ENCODE measurements around the gene GRM4. TPM values are rescaled to one million over a fixed set of nuclear protein-coding genes. Genes with fewer than 3 reads are reported as not detected.

The GRM4 gene
- total and polyA plus RNA-seq, 2 experiments from 2014 or later, result 0.10 to 0.22 TPM

GRCh38 chr6:34113532-34113931 is 32.4 kb downstream of the GRM4 start:
- in situ Hi-C loops (cut with MboI), result no loop called here
- Histone ChIP-seq H3F3A (ENCODE audit: insufficient read depth) (no peaks in the 10 kb centered on the region), H4K20me1 (ENCODE audit: insufficient read depth) (no peaks in the 10 kb centered on the region), H3K27me3 (replicated peaks; ENCODE audit: insufficient read depth) (peaks cover 11% of the 10 kb centered on the region; the same call in 1 of the 2 replicates), H3K4me1 (ENCODE audit: insufficient read depth) (no peaks in the 10 kb centered on the region), H3K9me2 (ENCODE audit: insufficient read depth) (no peaks in the 10 kb centered on the region), H3K36me3 (ENCODE audit: low read depth) (no peaks in the 10 kb centered on the region), H3K27ac (no peak overlapping the region), H3K4me2 (ENCODE audit: unreplicated experiment) (no peak overlapping the region), H3K9me3 (ENCODE audit: low read depth) (no peaks in the 10 kb centered on the region), H3K79me2 (ENCODE audit: insufficient read depth) (no peaks in the 10 kb centered on the region), H3K4me3 (no peak overlapping the region), H3K9ac (no peak overlapping the region), H2AFZ (no peak overlapping the region)
- 2 to 7% methylated on average over 3 of the region's 3 CpGs for WGBS, 2 experiments (ENCODE audit: low coverage in 1 of 2, low lambda C conversion rate in 2 of 2, missing lambda C conversion rate in 2 of 2)
- DNase-seq, result no peak
- TF ChIP-seq EZH2phosphoT487 (IDR thresholded peaks at IDR 0.05; ENCODE audit: insufficient read depth, low read depth) (no peak), EZH2 (IDR thresholded peaks at IDR 0.05; ENCODE audit: insufficient read depth, poor library complexity, severe bottlenecking) (no peak)

- Histone ChIP-seq H3K9me3 (ENCODE audit: low read depth) (no peaks in the 10 kb centered on the region), H3K9me2 (ENCODE audit: insufficient read depth) (no peaks in the 10 kb centered on the region), H3K4me2 (ENCODE audit: unreplicated experiment) (no peak overlapping the region), H4K20me1 (ENCODE audit: insufficient read depth) (no peaks in the 10 kb centered on the region), H3K27me3 (replicated peaks; ENCODE audit: insufficient read depth) (peaks cover 12% of the 10 kb centered on the region; the same call in 1 of the 2 replicates), H2AFZ (no peak overlapping the region), H3F3A (ENCODE audit: insufficient read depth) (no peaks in the 10 kb centered on the region), H3K79me2 (ENCODE audit: insufficient read depth) (no peaks in the 10 kb centered on the region), H3K4me3 (no peak overlapping the region), H3K9ac (no peak overlapping the region), H3K36me3 (ENCODE audit: low read depth) (no peaks in the 10 kb centered on the region), H3K27ac (no peak overlapping the region), H3K4me1 (ENCODE audit: insufficient read depth) (no peaks in the 10 kb centered on the region)
- in situ Hi-C loops (cut with MboI), result no loop called here
- WGBS, 2 experiments (ENCODE audit: low coverage in 1 of 2, low lambda C conversion rate in 2 of 2, missing lambda C conversion rate in 2 of 2), result 20 to 31% methylated on average over 5 of the region's 5 CpGs
- no peak for DNase-seq
- TF ChIP-seq EZH2 (IDR thresholded peaks at IDR 0.05; ENCODE audit: insufficient read depth, poor library complexity, severe bottlenecking) (no peak), EZH2phosphoT487 (IDR thresholded peaks at IDR 0.05; ENCODE audit: insufficient read depth, low read depth) (no peak)
Observed at GRCh38 chr6:34112126-34112525, 33.8 kb downstream of the GRM4 start.

- Histone ChIP-seq H2AFZ (no peak overlapping the region), H3K27ac (no peak overlapping the region), H3K27me3 (replicated peaks; ENCODE audit: insufficient read depth) (peaks cover 20% of the 10 kb centered on the region; the same call in 1 of the 2 replicates), H3K79me2 (ENCODE audit: insufficient read depth) (no peaks in the 10 kb centered on the region), H3K9ac (no peak overlapping the region), H3K36me3 (ENCODE audit: low read depth) (no peaks in the 10 kb centered on the region), H3K4me3 (no peak overlapping the region), H4K20me1 (ENCODE audit: insufficient read depth) (no peaks in the 10 kb centered on the region), H3K4me2 (ENCODE audit: unreplicated experiment) (no peak overlapping the region), H3K9me2 (ENCODE audit: insufficient read depth) (no peaks in the 10 kb centered on the region), H3K9me3 (ENCODE audit: low read depth) (no peaks in the 10 kb centered on the region), H3F3A (ENCODE audit: insufficient read depth) (no peaks in the 10 kb centered on the region), H3K4me1 (ENCODE audit: insufficient read depth) (no peaks in the 10 kb centered on the region)
- WGBS, 2 experiments (ENCODE audit: low coverage in 1 of 2, low lambda C conversion rate in 2 of 2, missing lambda C conversion rate in 2 of 2), result 46 to 49% methylated on average over 6 of the region's 6 CpGs
- in situ Hi-C loops (cut with MboI), result no loop called here
- no peak for DNase-seq
- TF ChIP-seq EZH2phosphoT487 (IDR thresholded peaks at IDR 0.05; ENCODE audit: insufficient read depth, low read depth) (no peak), EZH2 (IDR thresholded peaks at IDR 0.05; ENCODE audit: insufficient read depth, poor library complexity, severe bottlenecking) (no peak)
Observed at GRCh38 chr6:34110610-34111009, 35.3 kb downstream of the GRM4 start.

GRCh38 chr6:34108176-34108575 is 37.7 kb downstream of the GRM4 start:
- 61 to 67% methylated on average over 9 of the region's 9 CpGs for WGBS, 2 experiments (ENCODE audit: low coverage in 1 of 2, low lambda C conversion rate in 2 of 2, missing lambda C conversion rate in 2 of 2)
- no peaks in the 10 kb centered on the region for H3K79me2 ChIP-seq (ENCODE audit: insufficient read depth)
- H3K9me3 ChIP-seq (ENCODE audit: low read depth), result no peaks in the 10 kb centered on the region
- no peak overlapping the region for H3K27ac ChIP-seq
- in situ Hi-C loops (cut with MboI), result no loop called here
- no peaks in the 10 kb centered on the region for H4K20me1 ChIP-seq (ENCODE audit: insufficient read depth)
- no peak overlapping the region for H3K4me3 ChIP-seq
- no peak overlapping the region for H2AFZ ChIP-seq
- DNase-seq, result no peak
- no peaks in the 10 kb centered on the region for H3K9me2 ChIP-seq (ENCODE audit: insufficient read depth)
- H3F3A ChIP-seq (ENCODE audit: insufficient read depth), result no peaks in the 10 kb centered on the region
- no peaks in the 10 kb centered on the region for H3K36me3 ChIP-seq (ENCODE audit: low read depth)
- H3K27me3 ChIP-seq (replicated peaks; ENCODE audit: insufficient read depth), result peaks cover 28% of the 10 kb centered on the region; the same call in 1 of the 2 replicates
- no peak overlapping the region for H3K9ac ChIP-seq
- H3K4me1 ChIP-seq (ENCODE audit: insufficient read depth), result no peaks in the 10 kb centered on the region
- no peak overlapping the region for H3K4me2 ChIP-seq (ENCODE audit: unreplicated experiment)
- TF ChIP-seq EZH2 (IDR thresholded peaks at IDR 0.05; ENCODE audit: insufficient read depth, poor library complexity, severe bottlenecking) (no peak), EZH2phosphoT487 (IDR thresholded peaks at IDR 0.05; ENCODE audit: insufficient read depth, low read depth) (no peak)

GRCh38 chr6:34106900-34107299 is 39.0 kb downstream of the GRM4 start:
- H3K4me2 ChIP-seq (ENCODE audit: unreplicated experiment), result no peak overlapping the region
- H3K36me3 ChIP-seq (ENCODE audit: low read depth), result no peaks in the 10 kb centered on the region
- H3K9ac ChIP-seq, result no peak overlapping the region
- H3K4me3 ChIP-seq, result no peak overlapping the region
- H2AFZ ChIP-seq, result no peak overlapping the region
- in situ Hi-C loops (cut with MboI), result no loop called here
- H4K20me1 ChIP-seq (ENCODE audit: insufficient read depth), result no peaks in the 10 kb centered on the region
- no peaks in the 10 kb centered on the region for H3K79me2 ChIP-seq (ENCODE audit: insufficient read depth)
- no peak for DNase-seq
- no peaks in the 10 kb centered on the region for H3K9me3 ChIP-seq (ENCODE audit: low read depth)
- no peaks in the 10 kb centered on the region for H3K9me2 ChIP-seq (ENCODE audit: insufficient read depth)
- H3K4me1 ChIP-seq (ENCODE audit: insufficient read depth), result no peaks in the 10 kb centered on the region
- H3K27ac ChIP-seq, result no peak overlapping the region
- H3K27me3 ChIP-seq (replicated peaks; ENCODE audit: insufficient read depth), result peaks cover 24% of the 10 kb centered on the region; the same call in 1 of the 2 replicates
- no peaks in the 10 kb centered on the region for H3F3A ChIP-seq (ENCODE audit: insufficient read depth)
- WGBS, 2 experiments (ENCODE audit: low coverage in 1 of 2, low lambda C conversion rate in 2 of 2, missing lambda C conversion rate in 2 of 2), result 37 to 53% methylated on average over 4 to 5 of the region's 5 CpGs
- no peak for TF ChIP-seq EZH2 (IDR thresholded peaks at IDR 0.05; ENCODE audit: insufficient read depth, poor library complexity, severe bottlenecking)
- no peak for TF ChIP-seq EZH2phosphoT487 (IDR thresholded peaks at IDR 0.05; ENCODE audit: insufficient read depth, low read depth)
